IMR-90 (cell line): Measurements from ENCODE around the gene SEMA5A.

ENCODE experiments used
- CEBPB ChIP-seq: IDR thresholded peaks from 2 replicates; pipeline ENCODE4 v1.6.1; 2012; ENCODE audit warnings: low read depth, low read length, improper control_type of control experiment
- CHD1 ChIP-seq: IDR thresholded peaks from 2 replicates; pipeline ENCODE4 v1.6.1; 2012; ENCODE audit warnings: low read depth, low read length, improper control_type of control experiment
- CTCF ChIP-seq: conservative IDR thresholded peaks from 2 replicates; pipeline ENCODE4 v1.5.1; 2012; ENCODE audit warnings: mild to moderate bottlenecking, low read depth, low read length, improper control_type of control experiment
- FOS ChIP-seq: fragments of 150-350 bp; IDR thresholded peaks from 2 replicates; pipeline ENCODE4 v1.6.1; 2016; ENCODE audit warnings: low read depth, low read length
- MAFK ChIP-seq: IDR thresholded peaks from 2 replicates; pipeline ENCODE4 v1.6.1; 2012; ENCODE audit warnings: low read depth, low read length, improper control_type of control experiment
- NFE2L2 ChIP-seq: fragments of 150-350 bp; IDR thresholded peaks from 2 replicates; pipeline ENCODE4 v1.6.1; 2016; ENCODE audit warnings: low read depth, mild to moderate bottlenecking, low read length
- POLR2A ChIP-seq: IDR thresholded peaks from 2 replicates; pipeline ENCODE4 v1.6.1; 2012; ENCODE audit warnings: mild to moderate bottlenecking, low read depth, low read length
- RAD21 ChIP-seq: IDR thresholded peaks from 2 replicates; pipeline ENCODE4 v1.6.1; 2012; ENCODE audit warnings: low read length, improper control_type of control experiment
- RCOR1 ChIP-seq: IDR thresholded peaks from 2 replicates; pipeline ENCODE4 v1.6.1; 2012; ENCODE audit warnings: mild to moderate bottlenecking, low read length, improper control_type of control experiment; ENCODE audit not compliant: insufficient replicate concordance
- RFX5 ChIP-seq: IDR thresholded peaks from 2 replicates; pipeline ENCODE4 v1.8.0; 2012; ENCODE audit warnings: low read depth, mild to moderate bottlenecking, low read length, moderate library complexity
- SMC3 ChIP-seq: fragments of 150-350 bp; IDR thresholded peaks from 2 replicates; pipeline ENCODE4 v1.6.1; 2016; ENCODE audit warnings: low read depth, mild to moderate bottlenecking, antibody characterized with exemption, low read length, moderate library complexity
- TF ChIP-seq, protein P1 (sequence below): fragments of 150-350 bp; IDR thresholded peaks from 2 replicates; pipeline ENCODE4 v1.6.1; 2017; ENCODE audit warnings: mild to moderate bottlenecking, antibody characterized with exemption, low read length, low read depth

- TF ChIP-seq POLR2A (no peak), CTCF (no peak), RAD21 (no peak), RFX5 (no peak), SMC3 (no peak), CEBPB (no peak), CHD1 (no peak), MAFK (no peak), FOS (no peak), NFE2L2 (no peak), RCOR1 (no peak)
- TF ChIP-seq, protein P1, sequence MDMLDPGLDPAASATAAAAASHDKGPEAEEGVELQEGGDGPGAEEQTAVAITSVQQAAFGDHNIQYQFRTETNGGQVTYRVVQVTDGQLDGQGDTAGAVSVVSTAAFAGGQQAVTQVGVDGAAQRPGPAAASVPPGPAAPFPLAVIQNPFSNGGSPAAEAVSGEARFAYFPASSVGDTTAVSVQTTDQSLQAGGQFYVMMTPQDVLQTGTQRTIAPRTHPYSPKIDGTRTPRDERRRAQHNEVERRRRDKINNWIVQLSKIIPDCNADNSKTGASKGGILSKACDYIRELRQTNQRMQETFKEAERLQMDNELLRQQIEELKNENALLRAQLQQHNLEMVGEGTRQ, result no peak
These were observed 333.3 kb downstream of the SEMA5A start for GRCh38 chr5:9212605-9213004.
